Common myeloid progenitor, CD34-positive (primary cell): Measurements from ENCODE around the gene FLCN.
A peak's percentile ranks its signal among the peaks of the same experiment; 100 is the strongest.

Source experiments
- CTCF ChIA-PET: fragments of 350-600 bp; sonication (Branson Sonifier 250); formaldehyde crosslinking; loops from one replicate; lab custom pipeline; 2021; ENCODE audit warnings: antibody characterized with exemption; lab: Charles Lee
- POLR2A ChIA-PET: fragments of 350-600 bp; sonication (Branson Sonifier 250); formaldehyde crosslinking; loops from one replicate; lab custom pipeline; 2021; ENCODE audit warnings: antibody characterized with exemption; lab: Charles Lee
- DNase-seq, 3 donors: peaks; one replicate each; pipeline versions ENCODE4 v3.0.0 to v3.0.0-alpha.2; 2013
- H3K27ac ChIP-seq, 2 experiments: 1 replicate in 1 of 2; 2 replicates in 1 of 2; pipeline ENCODE4 v1.7.0; 2013; ENCODE audit warnings: inconsistent platforms in 2 of 2, low read length in 2 of 2, mild to moderate bottlenecking in 2 of 2, low read depth in 1 of 2, moderate library complexity in 1 of 2; ENCODE audit not compliant: severe bottlenecking in 2 of 2, insufficient read depth in 1 of 2, poor library complexity in 1 of 2
- H3K27me3 ChIP-seq, 5 experiments: replicated peaks in 2 of 5; 1 replicate in 3 of 5; 2 replicates in 2 of 5; pipeline versions ENCODE4 v1.6.1 to v1.7.0; 2013; ENCODE audit warnings: low read length in 4 of 5, mild to moderate bottlenecking in 2 of 5, moderate library complexity in 2 of 5, inconsistent platforms in 1 of 5; ENCODE audit not compliant: insufficient read depth in 5 of 5, control insufficient read depth in 4 of 5
- H3K36me3 ChIP-seq, 4 experiments: 1 replicate in 2 of 4; 2 replicates in 2 of 4; pipeline versions ENCODE4 v1.6.1 to v1.7.0; 2013; ENCODE audit warnings: low read length in 3 of 4, control low read depth in 1 of 4, mild to moderate bottlenecking in 1 of 4; ENCODE audit not compliant: control insufficient read depth in 4 of 4, insufficient read depth in 4 of 4
- H3K4me1 ChIP-seq, 4 experiments: 1 replicate in 3 of 4; 2 replicates in 1 of 4; pipeline versions ENCODE4 v1.6.1 to v1.7.1; 2013; ENCODE audit warnings: low read length in 3 of 4, mild to moderate bottlenecking in 3 of 4, control low read depth in 1 of 4, inconsistent platforms in 1 of 4, moderate library complexity in 1 of 4; ENCODE audit not compliant: control insufficient read depth in 4 of 4, insufficient read depth in 4 of 4; ENCODE audit errors: control extremely low read depth in 1 of 4
- H3K4me3 ChIP-seq, 7 experiments: 1 replicate in 4 of 7; 2 replicates in 3 of 7; pipeline versions ENCODE4 v1.5.1 to v1.7.0; 2013; ENCODE audit warnings: mild to moderate bottlenecking in 7 of 7, low read length in 6 of 7, moderate library complexity in 6 of 7, inconsistent platforms in 2 of 7, low read depth in 2 of 7, control low read depth in 1 of 7; ENCODE audit not compliant: insufficient read depth in 4 of 7, control insufficient read depth in 1 of 7; ENCODE audit errors: extremely low read depth in 1 of 7
- H3K9me3 ChIP-seq, 5 experiments: 1 replicate in 4 of 5; 2 replicates in 1 of 5; pipeline versions ENCODE4 v1.6.1 to v1.7.1; 2013; ENCODE audit warnings: low read length in 4 of 5, mild to moderate bottlenecking in 2 of 5, inconsistent platforms in 1 of 5, low read depth in 1 of 5, moderate library complexity in 1 of 5; ENCODE audit not compliant: control insufficient read depth in 4 of 5, insufficient read depth in 2 of 5; ENCODE audit errors: control extremely low read depth in 1 of 5
- WGBS: methylation state at CpG from one replicate; pipeline ENCODE4 v1.1.5; 2013; ENCODE audit not compliant: insufficient coverage; 5-methylcytosine and 5-hydroxymethylcytosine counted together

FLCN gene

GRCh38 chr17:17204635-17205231 lies 32.2 kb downstream of the FLCN start:
- ChIA-PET POLR2A (no interaction called here), CTCF (no interaction called here)
- WGBS: 81% methylated on average over 13 of the region's 14 CpGs
- Histone ChIP-seq H3K4me1 (peaks cover 0 to 35% (median 26%) of the 10 kb centered on the region in 4 experiments), H3K9me3 (no peaks in the 10 kb centered on the region), H3K27ac (no peak overlapping the region), H3K36me3 (peaks cover 0 to 37% (median 12%) of the 10 kb centered on the region in 4 experiments), H3K4me3 (peak overlapping the region in 5 of 7 experiments; percentile 43 to 84 (median 69)), H3K27me3 (no peaks in the 10 kb centered on the region)
- peak in 1 of 3 donors; percentile 4 for DNase-seq

GRCh38 chr17:17204041-17204591 lies 32.9 kb downstream of the FLCN start:
- H3K27me3 ChIP-seq: no peaks in the 10 kb centered on the region
- peak overlapping the region in 2 of 7 experiments; percentile 21 to 84 for H3K4me3 ChIP-seq
- 61% methylated on average over 15 of the region's 15 CpGs for WGBS
- no peak overlapping the region for H3K27ac ChIP-seq
- H3K4me1 ChIP-seq: peaks cover 0 to 35% (median 26%) of the 10 kb centered on the region in 4 experiments
- H3K36me3 ChIP-seq: peaks cover 0 to 37% (median 12%) of the 10 kb centered on the region in 4 experiments
- peak in 1 of 3 donors; percentile 11 for DNase-seq
- ChIA-PET CTCF (interaction anchor here (0.5 kb wide), 1 partner anchor 76 kb away, joined by 3 read pairs; no protein-coding TSS in a partner anchor), POLR2A (no interaction called here)
- H3K9me3 ChIP-seq: no peaks in the 10 kb centered on the region

GRCh38 chr17:17203173-17203730 lies 33.7 kb downstream of the FLCN start:
- no peak overlapping the region for H3K27ac ChIP-seq
- H3K36me3 ChIP-seq: peaks cover 0 to 37% (median 14%) of the 10 kb centered on the region in 4 experiments
- POLR2A ChIA-PET: no interaction called here
- no peak for DNase-seq
- CTCF ChIA-PET: interaction anchor here (1.8 kb wide), 1 partner anchor 11 kb away, joined by 4 read pairs; no protein-coding TSS in a partner anchor
- no peaks in the 10 kb centered on the region for H3K27me3 ChIP-seq
- H3K4me1 ChIP-seq: peaks cover 0 to 35% (median 26%) of the 10 kb centered on the region in 4 experiments
- no peaks in the 10 kb centered on the region for H3K9me3 ChIP-seq
- 97% methylated on average over 15 of the region's 15 CpGs for WGBS
- H3K4me3 ChIP-seq: no peak overlapping the region

GRCh38 chr17:17201907-17202306 lies 35.1 kb downstream of the FLCN start:
- peaks cover 0 to 37% (median 15%) of the 10 kb centered on the region in 4 experiments for H3K36me3 ChIP-seq
- no peak overlapping the region for H3K4me3 ChIP-seq
- no peak for DNase-seq
- no peaks in the 10 kb centered on the region for H3K9me3 ChIP-seq
- no peaks in the 10 kb centered on the region for H3K27me3 ChIP-seq
- POLR2A ChIA-PET: no interaction called here
- 90% methylated on average over 2 of the region's 8 CpGs for WGBS
- CTCF ChIA-PET: interaction anchor here (1.8 kb wide), 1 partner anchor 9 kb away, joined by 4 read pairs; no protein-coding TSS in a partner anchor
- H3K27ac ChIP-seq: no peak overlapping the region
- peaks cover 0 to 34% (median 26%) of the 10 kb centered on the region in 4 experiments for H3K4me1 ChIP-seq

- ChIA-PET CTCF (interaction anchor here (0.6 to 1.8 kb wide), 4 partner anchors 9 to 65 kb away, joined by 3 to 5 read pairs (median 4); no protein-coding TSS in a partner anchor), POLR2A (no interaction called here)
- Histone ChIP-seq H3K4me1 (peaks cover 0 to 29% (median 26%) of the 10 kb centered on the region in 4 experiments), H3K9me3 (no peaks in the 10 kb centered on the region), H3K27me3 (no peaks in the 10 kb centered on the region), H3K36me3 (peaks cover 0 to 37% (median 15%) of the 10 kb centered on the region in 4 experiments), H3K4me3 (no peak overlapping the region), H3K27ac (no peak overlapping the region)
- no peak for DNase-seq
- 90% methylated on average over 4 of the region's 10 CpGs for WGBS
Measured at GRCh38 chr17:17201271-17201670, 35.7 kb downstream of the FLCN start.

- Histone ChIP-seq H3K36me3 (peaks cover 0 to 37% (median 15%) of the 10 kb centered on the region in 4 experiments), H3K9me3 (no peaks in the 10 kb centered on the region), H3K27ac (no peak overlapping the region), H3K27me3 (no peaks in the 10 kb centered on the region), H3K4me1 (peaks cover 0 to 26% (median 22%) of the 10 kb centered on the region in 4 experiments), H3K4me3 (no peak overlapping the region)
- CTCF ChIA-PET: interaction anchor here (0.6 to 1.4 kb wide), 3 partner anchors 9 to 65 kb away, joined by 3 to 5 read pairs (median 3); no protein-coding TSS in a partner anchor
- DNase-seq: no peak
- 100% methylated on average over 5 of the region's 5 CpGs for WGBS
- POLR2A ChIA-PET: no interaction called here
Measured at GRCh38 chr17:17200831-17201230, 36.1 kb downstream of the FLCN start.
